HAP-1 (cell line): Measurements from ENCODE around the gene CHRNA3.

Experiments
- DNase-seq, 2 experiments: peaks; one replicate each; pipeline ENCODE4 v3.0.0-alpha.2; 2016 to 2020; ENCODE audit warnings: low spot score in 2 of 2
- H3K27me3 ChIP-seq: fragments of 250-450 bp; sonication (Bioruptor Pico); 2 replicates; pipeline ENCODE4 v1.5.1; 2020; ENCODE audit warnings: low read depth, mild to moderate bottlenecking, moderate library complexity
- H3K36me3 ChIP-seq: fragments of 250-450 bp; sonication (Bioruptor Pico); replicated peaks from 2 replicates; pipeline ENCODE4 v1.5.1; 2020; ENCODE audit warnings: mild to moderate bottlenecking
- H3K4me1 ChIP-seq: fragments of 250-450 bp; sonication (Bioruptor Pico); 2 replicates; pipeline ENCODE4 v1.5.1; 2020; ENCODE audit warnings: mild to moderate bottlenecking
- H3K4me3 ChIP-seq: fragments of 250-450 bp; sonication (Bioruptor Pico); 2 replicates; pipeline ENCODE4 v1.5.1; 2020; ENCODE audit warnings: mild to moderate bottlenecking, moderate library complexity
- H3K9me3 ChIP-seq: fragments of 250-450 bp; sonication (Bioruptor Pico); 2 replicates; pipeline ENCODE4 v1.5.1; 2020; ENCODE audit warnings: mild to moderate bottlenecking, moderate library complexity
- in situ Hi-C: fragments of 300-500 bp; cut with MboI; formaldehyde crosslinking; loops from 3 replicates; pipeline ENCODE4 v1.14.3; 2020; ENCODE audit warnings: low sequenced_read_pairs, inconsistent platforms, mixed read lengths

The CHRNA3 gene

GRCh38 chr15:78550194-78550593 lies 70.6 kb downstream of the CHRNA3 start:
- H3K9me3 ChIP-seq = no peaks in the 10 kb centered on the region
- in situ Hi-C loops = no loop called here
- H3K36me3 ChIP-seq = peaks cover 65% of the 10 kb centered on the region
- H3K4me1 ChIP-seq = peaks cover 6% of the 10 kb centered on the region
- H3K27me3 ChIP-seq = no peaks in the 10 kb centered on the region
- no peak overlapping the region for H3K4me3 ChIP-seq
- no peak for DNase-seq
